ENCODE data around the gene UBE3B.

The UBE3B gene

GRCh38 chr12:109494348-109494881, 17.0 kb downstream of the UBE3B start:
- no peak for DNase-seq (ENCODE audit: low read depth)

DNA sequence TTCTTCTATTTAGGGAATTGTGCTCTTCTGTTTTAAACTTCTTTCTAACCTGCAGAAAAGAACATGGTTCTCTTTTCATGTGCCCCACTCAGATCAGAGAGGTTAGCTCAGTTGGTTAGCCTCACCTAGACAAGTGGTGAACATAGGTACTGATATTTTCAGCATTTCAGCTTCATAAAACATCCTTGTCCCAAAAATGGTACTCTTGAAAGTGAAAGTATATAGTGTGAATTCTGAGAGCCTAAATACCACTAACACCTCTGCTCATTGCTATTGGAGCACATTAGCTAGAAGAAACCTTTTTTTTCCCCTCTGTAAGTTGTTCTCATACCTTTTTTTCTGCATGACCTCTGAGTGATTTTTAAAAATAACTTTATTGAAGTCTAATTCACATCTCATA, 17.6 kb downstream of the UBE3B start:
- DNase-seq (ENCODE audit: low read depth): no peak

DNA sequence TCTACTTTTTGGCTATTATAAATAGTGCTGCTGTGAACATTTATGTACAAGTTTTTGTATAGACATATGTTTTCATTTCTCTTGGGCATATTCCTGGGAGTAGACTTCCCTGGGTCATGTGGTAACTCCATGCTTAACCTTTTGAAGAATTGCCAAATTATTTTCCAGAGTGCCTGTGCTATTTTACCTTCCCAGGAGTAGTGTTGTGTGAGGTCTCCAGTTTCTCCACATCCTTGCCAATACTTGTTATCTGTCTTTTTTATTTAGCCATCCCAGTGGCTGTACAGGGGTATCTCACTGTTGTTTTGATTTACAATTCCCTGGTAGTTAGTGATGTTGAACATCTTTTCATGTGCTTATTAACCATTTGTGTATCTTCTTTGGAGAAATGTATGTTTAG, 18.9 kb downstream of the UBE3B start:
- no peak for DNase-seq (ENCODE audit: low read depth)

DNA sequence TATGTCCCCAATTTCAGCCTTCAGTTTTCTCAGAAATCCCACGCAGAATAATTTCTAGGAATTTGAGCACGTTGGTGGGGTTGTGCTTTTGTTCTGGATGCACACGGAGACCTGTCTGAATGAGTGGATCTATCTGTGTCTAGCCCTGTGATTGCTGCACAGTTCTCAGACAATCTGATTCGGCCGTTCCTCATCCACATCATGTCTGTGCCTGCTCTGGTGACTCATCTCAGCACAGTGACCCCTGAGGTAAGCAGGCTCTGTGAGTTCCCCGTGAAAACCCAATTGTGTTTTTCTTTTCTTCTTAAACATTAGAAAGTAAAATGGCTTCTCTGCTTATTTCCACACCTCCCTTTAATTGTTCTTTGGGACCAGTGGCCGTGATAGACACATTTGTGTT, 20.2 kb downstream of the UBE3B start:
- DNase-seq (ENCODE audit: low read depth): no peak

DNA sequence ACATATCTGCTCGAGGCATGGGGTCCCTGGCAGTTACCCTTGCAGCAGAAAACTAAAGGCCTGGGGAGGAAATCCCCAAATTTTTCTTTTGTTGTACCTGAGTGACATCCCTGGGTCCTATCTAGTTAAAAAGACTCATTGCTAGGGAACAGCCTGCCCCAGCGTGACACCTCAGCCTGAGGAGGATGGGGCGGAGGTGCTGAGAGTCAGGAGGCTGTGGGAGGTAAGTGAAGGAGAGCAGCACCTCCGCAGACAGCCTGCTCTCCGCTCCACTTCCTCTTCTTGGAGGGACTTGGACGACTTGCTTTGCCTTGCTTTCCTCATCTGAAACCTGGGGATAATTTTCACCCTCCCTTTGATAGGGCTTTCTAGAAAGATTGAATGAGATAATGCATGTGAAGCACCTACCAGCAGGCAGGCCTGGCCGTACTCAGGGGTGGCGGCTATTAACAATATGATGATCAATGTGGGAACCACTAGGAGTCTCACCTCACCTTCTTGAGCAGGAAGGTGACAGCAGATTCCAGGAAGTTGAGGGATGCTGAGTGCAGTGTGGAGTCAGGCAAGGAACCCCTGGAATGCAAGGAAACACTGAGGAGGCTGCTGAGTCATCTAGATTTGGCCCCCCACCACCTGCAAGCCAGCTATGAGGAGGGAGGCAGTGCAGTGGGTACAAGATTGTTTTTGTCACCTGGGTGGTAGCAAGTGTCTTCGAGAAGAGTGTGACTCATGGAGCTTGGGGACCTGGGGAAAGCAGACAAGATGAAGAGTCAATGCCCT, 23.2 kb downstream of the UBE3B start:
- no peak for DNase-seq (ENCODE audit: low read depth)

- no peak for DNase-seq (ENCODE audit: low read depth)
Observed at GRCh38 chr12:109501299-109501698, 23.9 kb downstream of the UBE3B start.

DNA sequence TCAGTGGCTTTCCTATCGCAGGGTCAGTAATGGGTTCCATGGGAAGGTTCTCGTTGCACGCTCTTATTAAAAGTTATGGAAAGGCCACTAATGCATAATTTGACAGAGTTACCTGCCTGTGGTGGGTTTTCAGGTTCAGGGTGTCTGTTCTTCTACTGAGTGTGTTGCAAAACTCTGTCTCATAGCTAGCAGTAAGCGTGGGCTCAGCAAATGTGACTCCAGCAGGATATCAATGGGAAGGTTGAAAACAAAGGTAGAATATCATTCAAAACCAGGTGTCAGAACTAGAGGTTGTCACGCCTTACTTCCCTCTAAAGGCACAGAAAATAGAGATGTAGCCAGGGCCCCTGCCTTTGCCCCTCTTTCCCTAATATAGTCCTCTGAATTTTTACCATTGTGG, 24.9 kb downstream of the UBE3B start:
- no peak for DNase-seq (ENCODE audit: low read depth)

GRCh38 chr12:109503611-109504010, 26.2 kb downstream of the UBE3B start:
- DNase-seq (ENCODE audit: low read depth): no peak

DNA sequence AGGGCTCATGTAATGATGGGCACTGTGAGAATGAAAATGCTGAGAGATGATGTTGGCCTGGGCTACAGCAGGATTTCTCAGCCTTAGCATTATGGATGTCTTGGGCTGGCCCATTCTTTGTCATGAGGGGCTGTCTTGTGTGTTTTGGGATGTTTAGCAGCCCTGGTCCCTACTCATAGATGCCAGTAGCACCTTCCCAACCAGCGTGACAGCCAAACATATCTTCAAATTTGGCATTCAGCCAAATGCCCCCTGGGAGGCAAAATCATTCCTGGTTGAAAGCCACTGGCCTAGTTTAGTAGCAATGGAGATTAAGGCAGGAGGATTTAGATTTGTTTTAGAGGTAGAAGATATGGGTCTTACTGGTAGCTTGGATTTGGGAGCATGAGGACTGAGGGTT, 26.6 kb downstream of the UBE3B start:
- no peak for DNase-seq (ENCODE audit: low read depth)

DNA sequence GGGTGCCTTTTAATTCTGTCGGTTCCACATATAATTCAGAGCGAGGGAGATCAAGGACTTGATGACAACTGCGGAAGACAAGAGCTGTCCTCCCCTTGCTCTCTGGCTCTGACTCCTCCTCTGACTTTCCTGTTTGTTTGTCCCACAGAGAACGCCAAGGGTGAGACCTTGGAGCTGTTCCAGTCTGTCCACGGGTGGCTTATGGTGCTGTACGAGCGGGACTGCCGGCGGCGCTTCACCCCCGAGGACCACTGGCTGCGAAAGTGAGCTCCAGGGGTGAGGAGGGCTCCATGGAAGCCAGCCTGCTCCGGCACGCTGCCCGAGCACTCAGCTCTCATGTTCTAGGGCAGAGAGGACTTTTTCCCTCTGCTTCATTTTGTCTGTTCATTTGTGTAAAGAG, 32.8 kb downstream of the UBE3B start:
- no peak for DNase-seq (ENCODE audit: low read depth)

DNA sequence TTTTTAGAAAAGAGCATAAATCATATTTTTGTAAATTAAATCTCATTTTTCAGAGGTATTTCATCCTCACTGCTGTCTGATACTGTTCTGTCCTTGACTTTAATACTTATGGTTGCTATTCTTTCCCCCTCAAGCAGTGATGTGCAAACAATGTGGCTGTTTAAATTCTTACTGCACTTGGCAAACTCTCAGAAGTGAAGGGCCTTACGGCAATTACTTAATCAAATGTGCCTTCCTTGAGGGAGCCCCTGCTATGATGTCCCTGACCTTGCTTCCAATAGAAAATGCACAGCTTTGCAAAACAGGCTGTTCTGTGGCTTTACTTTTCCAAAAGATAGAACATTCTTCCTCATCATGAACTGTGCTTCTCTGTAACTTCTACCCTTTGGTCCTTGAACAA, 35.2 kb downstream of the UBE3B start:
- DNase-seq (ENCODE audit: low read depth): no peak

GRCh38 chr12:109513051-109513450, 35.6 kb downstream of the UBE3B start:
- DNase-seq (ENCODE audit: low read depth): no peak

DNA sequence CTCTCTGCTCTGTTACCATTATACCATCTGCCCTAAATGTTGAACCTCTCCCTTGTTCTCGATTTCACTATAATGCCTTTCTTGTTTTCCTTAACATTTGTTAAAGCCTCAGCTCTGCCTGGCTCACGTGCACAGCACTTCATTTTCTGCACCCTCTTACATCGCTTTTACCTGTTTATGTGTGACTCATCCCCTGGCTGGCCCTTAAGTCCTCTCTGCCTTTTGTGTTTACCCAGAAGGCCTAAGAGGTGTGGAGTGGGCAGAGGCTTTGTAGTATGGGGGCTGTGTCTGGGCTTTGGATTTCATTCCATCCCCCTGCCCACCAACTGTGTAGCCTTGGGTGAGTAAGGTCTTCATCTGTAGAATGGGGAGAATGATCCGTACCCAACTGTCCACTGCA, 36.5 kb downstream of the UBE3B start:
- DNase-seq (ENCODE audit: low read depth): no peak

- DNase-seq (ENCODE audit: low read depth): no peak
Observed at GRCh38 chr12:109517619-109518018, 40.2 kb downstream of the UBE3B start.

DNA sequence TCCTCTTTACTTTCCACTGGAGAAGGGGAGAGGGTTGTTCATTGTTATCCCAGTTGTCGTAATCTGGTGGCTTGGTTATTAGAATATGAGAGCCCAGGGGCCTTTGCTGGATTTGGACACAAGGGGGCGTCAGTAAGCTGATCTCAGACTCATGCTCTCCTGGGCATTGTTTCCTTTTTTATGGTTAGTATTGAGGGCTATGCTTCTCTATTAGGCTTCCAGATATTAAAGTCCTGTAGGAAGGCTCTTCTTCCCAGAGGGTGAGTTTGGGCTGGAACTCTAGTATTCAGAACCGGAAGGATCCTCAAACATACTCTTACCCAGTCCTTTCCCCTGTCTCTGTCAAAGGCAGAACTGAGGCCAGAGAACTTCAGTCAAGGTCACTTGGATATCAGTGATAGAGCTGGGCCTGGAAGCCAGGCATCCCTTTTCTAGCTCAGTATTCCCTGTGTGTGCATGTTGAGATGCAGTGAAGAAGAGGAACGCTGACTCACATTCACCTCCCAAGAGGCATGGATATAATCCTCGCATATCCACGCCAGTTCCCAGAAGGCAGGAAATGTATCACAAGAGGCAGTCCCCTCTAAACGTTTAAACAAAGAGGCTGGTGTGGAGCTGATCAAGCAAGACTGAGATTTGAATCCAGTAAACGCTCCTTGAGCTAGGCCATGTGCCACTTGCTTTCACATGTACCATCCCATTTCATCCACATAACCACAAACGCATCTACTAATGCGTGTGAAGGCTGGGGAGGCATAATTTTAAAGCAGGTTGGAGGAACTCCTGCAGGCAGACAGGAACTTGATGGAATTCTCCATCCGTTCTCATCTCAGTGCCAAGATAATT, 41.6 kb downstream of the UBE3B start:
- peak; percentile 35 for DNase-seq (ENCODE audit: low read depth)

DNA sequence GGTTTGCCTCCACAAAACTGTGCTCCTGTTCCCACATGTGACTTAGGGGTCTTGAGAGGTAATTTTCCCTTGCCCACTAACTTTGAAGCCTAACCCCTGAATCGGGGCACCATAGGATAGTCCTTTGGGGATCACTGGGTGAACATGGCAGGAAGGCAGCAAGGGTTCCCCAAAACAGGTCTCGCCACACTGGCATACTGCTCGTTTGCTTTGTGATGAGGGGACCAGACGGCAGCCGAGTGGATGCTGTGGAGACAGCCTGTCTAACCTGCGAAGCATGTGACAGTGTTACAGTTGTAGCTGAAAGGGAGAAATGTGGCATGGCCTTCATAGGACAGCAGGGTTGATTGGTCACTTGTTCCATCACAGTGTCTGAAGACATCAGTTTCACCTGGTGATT, 42.4 kb downstream of the UBE3B start:
- no peak for DNase-seq (ENCODE audit: low read depth)

GRCh38 chr12:109521831-109522230, 44.4 kb downstream of the UBE3B start:
- no peak for DNase-seq (ENCODE audit: low read depth)

- no peak for DNase-seq (ENCODE audit: low read depth)
Observed at GRCh38 chr12:109523071-109523470, 45.6 kb downstream of the UBE3B start.

GRCh38 chr12:109523504-109523903, 46.1 kb downstream of the UBE3B start:
- no peak for DNase-seq (ENCODE audit: low read depth)

DNA sequence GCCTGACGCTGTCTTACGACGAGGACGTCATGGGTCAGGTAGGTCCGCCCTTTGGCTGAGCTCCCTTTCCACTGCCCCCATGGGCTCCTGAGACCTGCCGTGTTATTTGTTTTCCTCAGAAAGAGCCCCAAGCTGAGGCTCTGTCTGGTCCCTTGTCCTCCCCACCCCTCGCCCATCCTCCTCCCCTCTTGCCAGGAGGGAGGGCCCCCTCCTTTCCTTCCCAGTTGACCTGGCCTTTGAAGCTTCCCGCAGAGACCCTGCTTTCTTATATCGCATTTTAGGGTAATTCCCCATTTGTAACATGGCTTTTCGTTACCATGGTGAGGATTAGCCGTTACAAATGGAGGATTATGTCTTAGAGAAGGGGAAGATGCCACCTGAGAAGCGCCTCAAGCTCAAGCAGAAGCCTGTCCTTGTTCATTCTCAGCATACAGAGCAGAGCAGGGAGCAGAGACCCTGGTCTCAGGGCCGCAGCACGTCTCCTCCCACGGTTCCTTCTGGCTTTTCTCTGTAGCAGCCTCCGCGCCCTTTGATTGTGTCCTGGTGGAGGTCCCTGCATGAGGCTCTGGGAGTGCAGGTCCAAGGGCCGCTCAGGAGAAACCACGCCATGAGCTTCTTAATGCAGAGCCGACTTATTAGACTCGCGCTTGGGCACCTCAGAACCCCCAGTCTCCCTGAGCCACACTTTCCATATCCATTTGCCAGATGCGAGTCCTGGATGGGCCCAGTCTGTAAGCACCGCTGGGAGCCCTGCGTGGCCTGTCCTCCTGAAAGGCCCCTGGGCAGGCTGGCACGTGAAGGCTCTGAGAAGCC, 47.2 kb downstream of the UBE3B start:
- DNase-seq (ENCODE audit: low read depth): no peak

GRCh38 chr12:109525279-109525585, 47.8 kb downstream of the UBE3B start:
- no peak for DNase-seq (ENCODE audit: low read depth)

DNA sequence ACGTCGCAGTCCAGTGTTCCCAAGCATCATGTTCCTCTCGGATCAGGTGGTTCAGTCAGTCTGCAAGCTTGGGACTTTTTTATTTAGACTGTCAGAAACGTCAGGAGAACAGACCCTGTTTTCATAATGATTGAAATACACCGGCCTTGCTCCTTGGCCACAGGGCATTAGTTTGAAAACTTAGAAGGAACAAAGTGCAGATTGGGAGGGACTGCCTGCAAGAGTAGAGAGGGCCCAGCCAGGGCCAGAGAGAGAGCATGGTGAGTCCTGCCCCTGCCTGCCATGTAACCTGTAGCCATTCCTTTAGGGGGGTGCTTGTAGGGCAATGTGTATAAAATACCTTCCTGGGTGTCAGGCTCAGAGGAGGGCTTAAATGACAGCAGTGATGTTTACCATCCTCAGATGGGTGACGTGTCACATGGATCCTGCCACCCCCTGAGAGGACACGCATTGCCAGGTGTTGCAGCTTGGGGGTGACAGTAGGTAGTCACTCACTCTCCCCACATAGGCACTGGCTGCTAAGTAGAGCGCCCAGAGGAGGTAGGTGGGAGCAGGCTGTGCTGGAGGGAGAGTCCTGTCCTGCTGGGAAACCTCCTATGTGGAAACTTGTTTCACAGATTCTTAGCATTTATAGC, 50.2 kb downstream of the UBE3B start:
- no peak for DNase-seq (ENCODE audit: low read depth)
